Brain microvascular endothelial cell (primary cell): ENCODE results near the gene ADAD2.

Experiments
- DNase-seq: peaks from one replicate; pipeline ENCODE4 v3.0.0-alpha.2; 2020
- H3K27ac ChIP-seq: fragments of 250-450 bp; sonication (Bioruptor Pico); 2 replicates; pipeline ENCODE4 v1.5.1; 2020; ENCODE audit warnings: mild to moderate bottlenecking, moderate library complexity
- H3K27me3 ChIP-seq: fragments of 250-450 bp; sonication (Bioruptor Pico); replicated peaks from 2 replicates; pipeline ENCODE4 v1.5.1; 2020; ENCODE audit warnings: mild to moderate bottlenecking
- H3K36me3 ChIP-seq: fragments of 250-450 bp; sonication (Bioruptor Pico); replicated peaks from 2 replicates; pipeline ENCODE4 v1.5.1; 2020; ENCODE audit warnings: mild to moderate bottlenecking
- H3K4me3 ChIP-seq: 2 replicates; pipeline ENCODE4 v1.5.1; 2011; ENCODE audit warnings: low read depth, mild to moderate bottlenecking, control low read depth, low read length, moderate library complexity
- in situ Hi-C: cut with HindIII; loops from 2 replicates; pipeline ENCODE4 v1.10.0; 2017; ENCODE audit warnings: low sequenced_read_pairs, low pct_ligation_motif_present
- TF ChIP-seq, protein P1 (sequence below): IDR thresholded peaks from 2 replicates; pipeline ENCODE4 v1.5.1; 2011; ENCODE audit warnings: low read depth, mild to moderate bottlenecking, moderate library complexity, low read length, control low read depth, inconsistent platforms; ENCODE audit errors: missing control alignments

Gene ADAD2

DNA sequence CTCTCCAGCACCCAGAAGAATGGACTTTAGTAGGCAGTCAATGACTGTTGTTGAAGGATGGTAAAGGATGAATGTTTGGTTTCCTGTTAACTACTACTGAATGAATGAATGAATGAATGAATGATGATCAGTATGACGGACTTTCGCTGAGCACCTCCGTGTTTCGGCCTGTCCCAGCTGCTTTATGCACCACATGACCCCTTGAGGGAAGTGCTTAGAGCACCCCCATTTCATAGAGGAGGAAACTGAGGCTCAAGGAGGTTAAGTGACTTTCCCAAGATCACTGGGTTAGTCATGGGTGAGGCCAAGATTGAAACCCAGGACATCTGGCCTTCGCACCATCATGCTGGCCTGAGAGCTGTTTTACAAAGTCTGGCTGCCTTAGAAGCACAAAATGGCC is 42.0 kb downstream of the ADAD2 start:
- no peak for DNase-seq
- H3K4me3 ChIP-seq: no peak overlapping the region
- H3K36me3 ChIP-seq: no peaks in the 10 kb centered on the region
- H3K27ac ChIP-seq: no peak overlapping the region
- H3K27me3 ChIP-seq: peaks cover 1% of the 10 kb centered on the region
- in situ Hi-C loops: no loop called here
- TF ChIP-seq, protein P1, sequence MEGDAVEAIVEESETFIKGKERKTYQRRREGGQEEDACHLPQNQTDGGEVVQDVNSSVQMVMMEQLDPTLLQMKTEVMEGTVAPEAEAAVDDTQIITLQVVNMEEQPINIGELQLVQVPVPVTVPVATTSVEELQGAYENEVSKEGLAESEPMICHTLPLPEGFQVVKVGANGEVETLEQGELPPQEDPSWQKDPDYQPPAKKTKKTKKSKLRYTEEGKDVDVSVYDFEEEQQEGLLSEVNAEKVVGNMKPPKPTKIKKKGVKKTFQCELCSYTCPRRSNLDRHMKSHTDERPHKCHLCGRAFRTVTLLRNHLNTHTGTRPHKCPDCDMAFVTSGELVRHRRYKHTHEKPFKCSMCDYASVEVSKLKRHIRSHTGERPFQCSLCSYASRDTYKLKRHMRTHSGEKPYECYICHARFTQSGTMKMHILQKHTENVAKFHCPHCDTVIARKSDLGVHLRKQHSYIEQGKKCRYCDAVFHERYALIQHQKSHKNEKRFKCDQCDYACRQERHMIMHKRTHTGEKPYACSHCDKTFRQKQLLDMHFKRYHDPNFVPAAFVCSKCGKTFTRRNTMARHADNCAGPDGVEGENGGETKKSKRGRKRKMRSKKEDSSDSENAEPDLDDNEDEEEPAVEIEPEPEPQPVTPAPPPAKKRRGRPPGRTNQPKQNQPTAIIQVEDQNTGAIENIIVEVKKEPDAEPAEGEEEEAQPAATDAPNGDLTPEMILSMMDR: no peak

DNA sequence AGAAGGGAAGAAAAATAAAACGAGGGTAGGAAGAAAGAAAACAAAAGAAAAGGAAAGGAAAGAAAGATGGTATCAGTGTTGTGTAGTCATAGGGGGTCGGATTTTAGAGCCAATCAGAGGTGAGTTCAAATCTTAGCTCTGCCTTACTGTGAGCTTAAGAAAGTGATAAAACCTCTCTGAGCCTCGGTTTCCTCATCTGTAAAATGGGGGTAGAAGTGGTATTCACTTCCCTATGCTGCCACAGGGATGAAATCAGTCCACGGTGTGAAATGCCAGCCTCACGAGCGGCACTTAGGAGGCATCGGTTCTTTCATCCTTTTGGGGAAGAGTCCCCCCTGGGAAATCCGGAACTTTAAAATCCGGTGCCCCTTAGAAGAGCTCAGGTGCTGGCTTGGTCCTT is 42.8 kb downstream of the ADAD2 start:
- H3K36me3 ChIP-seq: no peaks in the 10 kb centered on the region
- TF ChIP-seq, protein P1: no peak
- H3K4me3 ChIP-seq: no peak overlapping the region
- in situ Hi-C loops: no loop called here
- no peak overlapping the region for H3K27ac ChIP-seq
- H3K27me3 ChIP-seq: peaks cover 1% of the 10 kb centered on the region
- no peak for DNase-seq

DNA sequence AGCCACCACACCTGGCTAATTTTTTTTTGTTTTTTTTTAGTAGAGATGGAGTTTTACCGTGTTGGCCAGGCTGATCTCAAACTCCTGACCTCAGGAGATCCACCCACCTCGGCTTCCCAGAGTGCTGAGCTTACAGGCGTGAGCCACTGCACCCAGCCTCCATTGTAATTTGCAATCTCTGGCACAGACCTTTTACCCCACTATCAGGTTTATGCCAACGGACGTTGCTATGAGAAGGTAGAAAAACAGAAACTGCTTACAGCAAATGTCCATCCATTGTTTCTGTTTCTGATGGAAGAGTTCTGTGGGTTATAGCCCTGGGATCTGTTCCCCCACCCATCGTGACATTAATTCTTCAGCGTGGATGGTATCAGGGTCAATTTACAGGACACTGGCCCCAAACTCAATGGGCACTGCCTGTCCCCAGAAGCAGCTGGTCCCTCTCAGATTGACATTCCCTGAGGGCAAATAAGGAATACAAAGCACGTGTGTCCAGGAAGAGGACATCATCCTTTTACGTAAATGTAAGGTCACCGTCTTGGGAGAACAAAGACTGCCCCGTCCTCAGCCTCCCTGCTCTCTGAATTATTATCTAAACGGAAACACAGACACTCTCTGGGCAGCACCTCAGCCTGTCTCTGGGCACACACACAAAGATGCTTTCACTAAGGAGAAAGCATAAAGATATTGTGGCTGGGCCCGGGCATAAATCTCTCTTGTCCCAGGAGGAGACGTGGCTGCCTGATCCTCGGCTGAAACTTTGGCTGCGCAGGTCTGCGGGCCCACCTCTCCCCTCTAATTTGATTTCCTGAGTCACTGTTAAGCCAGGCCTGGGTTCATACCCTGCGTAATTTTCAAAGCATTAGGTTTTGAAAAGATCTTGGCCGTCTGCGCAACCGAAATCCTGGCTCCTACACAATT is 43.6 kb downstream of the ADAD2 start:
- in situ Hi-C loops: no loop called here
- H3K27me3 ChIP-seq: peaks cover 1% of the 10 kb centered on the region
- no peak overlapping the region for H3K27ac ChIP-seq
- TF ChIP-seq, protein P1: no peak
- no peaks in the 10 kb centered on the region for H3K36me3 ChIP-seq
- DNase-seq: no peak
- no peak overlapping the region for H3K4me3 ChIP-seq

- in situ Hi-C loops: no loop called here
- peaks cover 10% of the 10 kb centered on the region for H3K27me3 ChIP-seq
- DNase-seq: no peak
- no peak overlapping the region for H3K4me3 ChIP-seq
- no peak overlapping the region for H3K27ac ChIP-seq
- H3K36me3 ChIP-seq: no peaks in the 10 kb centered on the region
- TF ChIP-seq, protein P1: no peak
Observed at GRCh38 chr16:84236671-84237070, 45.7 kb downstream of the ADAD2 start.

GRCh38 chr16:84237994-84238750 is 47.2 kb downstream of the ADAD2 start:
- Histone ChIP-seq H3K27ac (no peak overlapping the region), H3K4me3 (no peak overlapping the region), H3K27me3 (peaks cover 8% of the 10 kb centered on the region), H3K36me3 (no peaks in the 10 kb centered on the region)
- no peak for DNase-seq
- in situ Hi-C loops: no loop called here
- TF ChIP-seq, protein P1: no peak
